ENCODE data around the gene PRR14.
A peak's percentile ranks its signal among the peaks of the same experiment; 100 is the strongest.
"Not testable (repeated sequence)": the region's sequence is repeated elsewhere in the genome, so short reads cannot be mapped to it uniquely, and the experiment has no call there.

The PRR14 gene

DNA sequence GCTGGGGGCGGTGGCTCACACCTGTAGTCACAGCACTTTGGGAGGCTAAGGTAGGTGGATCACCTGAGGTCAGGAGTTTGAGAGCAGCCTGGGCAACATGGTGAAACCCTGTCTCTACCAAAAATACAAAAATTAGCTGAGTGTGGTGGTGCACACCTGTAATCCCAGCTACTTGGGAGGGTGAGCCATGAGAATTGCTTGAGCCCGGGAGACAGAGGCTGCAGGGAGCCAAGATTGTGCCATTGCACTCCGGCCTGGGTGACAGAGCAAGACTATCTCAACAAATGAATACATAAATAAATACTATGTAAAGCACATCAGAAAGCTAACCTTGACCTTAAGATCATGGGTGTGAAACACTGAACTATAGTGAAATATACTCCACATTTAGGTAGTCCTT lies 45.9 kb downstream of the PRR14 start:
- not testable (repeated sequence) for DNase-seq

DNA sequence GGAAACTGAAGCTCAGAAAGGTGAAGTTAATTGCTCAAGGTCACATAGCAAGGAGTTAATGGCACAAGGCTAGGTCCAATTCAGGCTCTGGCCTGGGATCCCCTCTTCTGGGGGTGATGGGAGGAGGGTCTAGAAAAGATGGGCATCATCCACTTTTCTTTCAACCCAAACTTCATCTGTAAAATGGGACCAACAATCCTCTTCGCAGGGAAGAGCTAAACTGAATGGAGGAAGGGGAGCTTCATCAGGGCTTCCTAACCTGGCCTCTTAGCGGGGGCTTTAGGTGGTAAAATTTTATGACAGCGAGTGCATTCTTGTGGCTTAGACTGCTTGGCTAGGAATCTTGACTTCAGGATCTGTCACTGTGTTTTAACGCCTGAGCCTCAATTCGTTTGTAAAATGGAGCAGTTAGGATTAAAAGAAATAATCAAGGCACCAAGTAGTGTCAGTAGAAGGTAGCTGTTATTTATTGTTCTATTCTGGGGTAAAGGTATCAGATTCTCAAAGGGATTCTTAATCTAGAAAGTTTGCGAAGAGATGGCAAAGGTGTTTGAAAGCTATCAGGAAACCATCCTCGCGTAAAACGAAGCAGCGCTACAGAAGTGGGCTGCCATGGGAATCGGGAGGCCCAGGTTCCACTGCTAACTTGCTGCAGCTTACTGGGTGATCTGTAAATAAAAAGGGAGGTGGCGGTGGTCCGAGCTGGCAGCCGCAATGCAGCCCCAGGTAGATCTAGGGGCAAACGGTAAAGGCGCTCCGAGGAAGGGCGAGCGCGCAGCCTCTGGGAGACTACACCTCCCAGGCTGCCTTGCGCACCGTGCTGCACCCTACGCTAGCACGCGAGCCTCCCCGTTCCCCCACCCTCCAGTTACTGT lies 46.7 kb downstream of the PRR14 start:
- DNase-seq: no peak

- peak; percentile 89 for DNase-seq
Measured at GRCh38 chr16:30698139-30698815, 47.5 kb downstream of the PRR14 start.

- peak; percentile 39 for DNase-seq
Measured at GRCh38 chr16:30698816-30699614, 48.3 kb downstream of the PRR14 start, which contains the start of gene SRCAP. Gene SRCAP, plus strand, starts transcription at chr16:30699171. Its CDS starts 1,654 bp downstream, at chr16:30700825.

DNA sequence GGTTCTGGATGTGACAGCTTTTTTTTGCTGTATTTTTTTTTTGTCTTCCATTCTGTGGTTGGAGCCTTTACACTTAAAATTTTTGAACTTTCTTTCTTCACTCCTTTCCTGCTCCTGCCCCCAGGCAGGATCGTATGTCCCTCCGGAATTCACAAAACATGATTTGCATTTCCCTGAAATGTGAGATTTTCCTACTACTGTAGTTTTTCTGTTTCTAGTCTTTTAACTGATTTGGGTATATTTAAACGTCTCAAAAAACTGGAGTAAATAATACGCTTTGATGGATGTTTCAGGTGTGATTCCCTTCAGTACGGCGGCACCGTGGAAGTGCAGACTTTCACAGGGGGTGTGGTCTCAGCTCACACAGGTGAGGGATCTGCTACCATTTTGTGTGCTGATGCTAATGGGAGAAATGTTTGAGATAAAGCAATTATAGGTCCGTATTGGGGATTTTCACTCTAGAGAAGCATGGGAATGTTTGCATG lies 48.9 kb downstream of the PRR14 start:
- no peak for DNase-seq

- no peak for DNase-seq
Measured at GRCh38 chr16:30700491-30700890, 49.7 kb downstream of the PRR14 start.

DNA sequence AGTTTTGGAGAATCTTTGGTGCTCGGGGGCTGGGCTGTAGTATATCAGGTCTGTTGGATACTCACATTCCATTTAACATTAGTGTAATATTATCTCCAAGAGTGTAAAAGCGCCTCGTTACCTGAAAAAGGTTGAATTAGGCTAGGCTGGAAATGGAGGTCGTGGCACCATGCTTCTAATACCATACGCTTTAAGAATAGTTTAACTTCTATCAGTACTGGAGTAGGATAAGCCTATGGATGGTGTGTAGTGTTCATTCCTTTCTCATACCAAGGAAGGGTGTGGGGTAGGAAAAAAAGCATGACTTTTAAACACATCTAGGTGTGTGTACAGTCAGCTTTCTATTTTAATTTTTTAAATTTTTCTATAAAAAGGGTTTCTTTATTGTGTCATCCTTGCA lies 50.2 kb downstream of the PRR14 start:
- DNase-seq: no peak

DNA sequence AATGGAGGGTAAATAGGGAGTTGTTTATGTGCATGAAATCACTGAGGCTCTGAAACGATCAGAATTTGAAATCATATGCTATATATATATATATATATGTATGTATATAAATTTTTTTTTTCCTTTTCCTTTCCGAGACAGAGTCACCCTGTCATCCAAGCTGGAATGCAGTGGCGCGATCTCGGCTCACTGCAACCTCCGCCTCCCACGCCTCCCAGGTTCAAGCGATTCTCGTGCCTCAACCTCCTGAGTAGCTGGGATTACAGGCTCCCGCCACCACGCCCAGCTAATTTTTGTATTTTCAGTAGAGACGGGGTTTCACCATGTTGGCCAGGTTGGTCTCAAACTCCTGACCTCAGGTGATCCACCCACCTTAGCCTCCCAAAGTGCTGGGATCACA lies 52.3 kb downstream of the PRR14 start:
- DNase-seq: not testable (repeated sequence)

DNA sequence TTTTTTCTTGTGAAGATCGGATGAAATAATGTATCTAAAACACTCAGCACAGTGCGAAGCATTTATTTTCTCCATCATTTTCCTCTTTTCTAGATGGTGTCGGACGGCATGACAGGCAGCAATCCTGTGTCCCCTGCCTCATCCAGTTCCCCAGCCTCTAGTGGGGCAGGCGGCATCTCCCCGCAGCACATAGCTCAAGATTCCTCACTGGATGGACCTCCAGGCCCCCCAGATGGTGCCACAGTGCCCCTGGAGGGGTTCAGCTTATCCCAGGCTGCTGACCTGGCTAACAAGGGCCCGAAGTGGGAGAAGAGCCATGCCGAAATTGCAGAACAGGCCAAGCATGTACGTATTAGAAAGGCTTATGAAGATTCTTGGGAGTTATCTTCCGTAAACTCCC lies 53.2 kb downstream of the PRR14 start:
- no peak for DNase-seq

All from NCI-H446 treated with DMSO at 0.1 percent for 48 hours (cell line).